HG02970 (cell line): ENCODE data around the gene WDR93.

Experiments
- ATAC-seq: cut with Tn5 transposase; IDR thresholded peaks from one replicate; pipeline ENCODE4 v1.9.1; 2021; ENCODE audit warnings: mild to moderate bottlenecking, moderate library complexity, moderate number of reproducible peaks; ENCODE audit not compliant: unreplicated experiment, low FRiP score

WDR93 gene

DNA sequence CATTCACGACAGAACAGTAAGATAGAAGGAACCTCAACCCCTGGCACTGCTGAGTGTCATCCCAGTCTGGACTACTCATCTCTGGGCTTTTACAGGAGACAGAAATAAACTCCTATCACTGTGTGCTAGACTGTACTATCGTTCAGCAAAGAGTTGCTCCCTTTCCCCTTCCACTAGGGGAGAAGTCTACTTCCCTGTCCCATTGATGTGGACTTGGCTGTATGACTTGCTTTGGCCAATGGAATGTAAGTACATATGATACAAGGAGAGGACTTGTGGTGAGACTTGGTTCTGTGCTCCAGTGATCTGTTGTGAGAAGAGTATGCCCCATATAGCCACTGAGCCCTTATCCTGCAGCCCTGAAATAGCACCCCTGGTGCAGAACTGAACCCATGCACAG is 30.1 kb upstream of the WDR93 start:
- no peak for ATAC-seq

DNA sequence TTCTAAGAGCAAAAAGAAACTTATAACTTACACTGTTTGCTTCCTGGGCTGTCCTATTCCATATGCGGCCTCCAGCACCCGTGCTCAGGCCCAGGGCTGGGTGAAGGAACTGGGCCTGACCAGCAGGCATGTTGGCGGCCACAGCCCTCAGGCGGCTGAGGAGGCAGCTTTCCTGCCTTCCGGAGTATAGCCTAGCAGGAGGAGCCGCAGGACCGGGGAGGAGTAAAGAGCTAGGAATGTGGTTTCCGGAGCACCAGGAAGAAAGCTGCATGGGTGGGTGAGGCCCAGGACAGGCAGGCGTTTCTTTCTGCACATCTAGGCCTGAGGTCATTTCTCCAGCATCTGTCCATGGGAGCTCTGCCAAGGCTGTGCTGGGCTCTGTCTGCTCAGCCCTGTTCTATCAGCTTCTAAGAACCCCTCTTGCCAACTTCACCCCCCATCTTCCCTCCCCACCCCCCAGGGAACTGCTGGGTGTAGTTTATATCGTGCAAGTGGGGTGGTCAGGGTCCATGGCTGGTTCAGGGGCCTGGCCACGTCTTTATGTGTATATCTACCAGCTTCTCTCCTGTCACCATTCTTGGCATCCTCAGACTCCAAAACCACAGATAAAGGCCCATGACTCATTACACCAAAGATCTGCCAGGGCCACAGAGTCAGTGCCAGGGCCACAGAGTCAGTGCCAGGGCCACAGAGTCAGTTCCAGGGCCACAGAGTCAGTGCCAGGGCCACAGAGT is 27.6 kb upstream of the WDR93 start:
- no peak for ATAC-seq

DNA sequence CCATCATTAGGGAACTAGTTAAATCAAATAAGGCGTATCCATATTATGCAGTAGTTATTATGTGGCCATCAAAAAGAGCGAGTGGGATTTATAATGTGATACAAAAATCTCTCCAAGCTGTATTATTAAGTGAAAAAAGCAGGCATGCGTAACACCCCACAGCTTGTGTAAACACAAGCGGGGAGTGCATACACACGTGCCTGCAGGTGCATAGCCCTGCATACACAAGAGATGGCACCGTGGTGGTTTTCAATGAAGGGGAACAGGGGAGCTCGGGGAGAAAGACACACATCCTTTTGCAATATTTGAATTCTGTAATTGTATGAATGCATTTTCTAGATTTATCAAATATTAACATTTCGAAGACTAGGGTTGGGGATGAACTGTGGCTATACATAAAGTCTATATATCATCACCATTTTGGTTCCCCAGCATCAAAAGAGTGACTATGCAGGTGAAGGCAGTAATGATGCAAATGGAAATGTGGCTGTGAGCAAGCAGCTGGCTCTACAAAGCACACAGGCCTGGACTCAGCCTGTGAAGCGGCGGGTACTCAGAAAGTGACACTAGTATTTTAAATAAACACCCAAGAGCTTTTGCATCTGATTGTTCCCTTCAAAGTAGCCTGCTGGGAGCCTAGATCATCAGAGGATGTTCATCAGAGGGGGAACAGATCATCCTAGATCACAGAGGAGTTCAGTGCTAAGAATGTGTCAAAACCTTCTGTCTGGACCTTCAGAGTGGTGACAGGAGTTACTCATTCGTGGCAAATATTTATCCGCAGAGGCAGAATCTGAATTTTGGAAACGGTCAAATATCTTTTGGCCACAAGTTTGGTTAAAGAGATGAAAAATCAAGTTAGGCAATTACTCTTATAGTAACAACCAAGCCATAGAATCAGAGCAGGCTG is 25.9 kb upstream of the WDR93 start:
- no peak for ATAC-seq

DNA sequence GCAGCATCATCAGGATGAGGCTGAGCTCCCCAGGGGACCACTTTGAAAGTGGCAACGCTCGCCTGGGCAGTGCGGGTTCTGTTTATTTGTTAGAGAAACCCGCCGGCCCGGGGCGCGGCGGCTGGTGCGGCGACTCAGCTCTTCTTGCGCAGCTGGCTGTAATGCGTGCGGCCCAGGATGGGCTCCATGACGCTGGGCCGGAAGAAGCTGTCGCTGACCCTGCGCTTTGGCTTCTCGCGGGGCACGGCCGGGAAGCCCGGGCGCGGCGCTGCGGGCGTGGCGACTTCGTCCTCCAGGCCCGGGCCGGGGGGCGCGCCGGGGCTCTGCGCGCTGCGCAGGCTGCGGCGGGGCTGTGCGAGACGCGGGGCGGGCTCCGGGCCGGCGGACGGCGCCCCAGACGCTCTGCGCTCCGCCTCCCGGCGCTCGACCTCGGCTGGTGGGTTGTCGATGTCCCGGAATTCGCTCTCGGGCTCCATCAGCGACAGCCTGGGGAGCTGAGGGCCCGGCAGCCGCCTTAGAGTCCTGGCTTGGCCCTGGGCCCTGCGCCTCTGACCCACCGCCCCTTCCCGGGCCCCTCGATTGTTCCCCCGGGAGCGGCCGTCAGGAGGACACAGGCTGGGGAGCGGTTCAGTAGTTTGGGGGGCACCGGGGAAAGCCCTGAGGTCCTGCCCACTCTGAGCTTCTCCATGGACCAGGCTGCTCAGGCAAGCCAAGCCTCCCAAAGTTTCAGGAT is 25.0 kb upstream of the WDR93 start:
- ATAC-seq: no peak

DNA sequence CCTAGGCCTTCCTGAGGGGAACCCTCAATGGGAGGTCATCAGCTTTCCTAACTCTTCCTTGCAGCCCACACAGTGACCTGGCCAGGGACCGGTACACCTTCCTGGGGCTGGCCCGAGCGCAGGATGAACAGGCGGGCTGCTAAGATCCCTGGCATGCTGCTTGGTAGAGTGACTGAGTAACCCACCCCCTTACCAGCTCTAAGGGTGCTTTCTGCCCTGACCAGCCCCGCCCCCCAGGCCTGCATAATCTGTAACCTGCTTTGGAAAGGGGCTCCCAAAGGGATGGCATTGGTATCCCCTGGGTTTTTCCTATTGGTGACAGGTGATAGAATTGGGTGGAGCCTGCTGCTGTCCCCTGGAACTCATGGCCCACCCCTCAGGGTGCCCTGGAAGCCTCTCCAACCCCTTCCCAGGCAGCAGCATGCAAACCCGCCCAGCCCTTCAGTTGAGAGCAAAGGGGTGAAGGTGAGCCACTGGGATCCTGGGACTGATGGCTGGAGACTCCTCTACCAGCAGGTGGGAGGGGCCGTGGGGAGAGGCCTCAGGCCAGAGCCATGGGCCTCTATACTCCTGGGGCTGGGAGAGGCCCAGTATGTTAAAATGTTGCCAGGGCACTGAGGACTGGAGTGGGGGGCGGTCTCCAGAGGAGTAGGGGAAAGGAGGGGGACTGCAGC is 24.3 kb upstream of the WDR93 start:
- ATAC-seq: no peak

DNA sequence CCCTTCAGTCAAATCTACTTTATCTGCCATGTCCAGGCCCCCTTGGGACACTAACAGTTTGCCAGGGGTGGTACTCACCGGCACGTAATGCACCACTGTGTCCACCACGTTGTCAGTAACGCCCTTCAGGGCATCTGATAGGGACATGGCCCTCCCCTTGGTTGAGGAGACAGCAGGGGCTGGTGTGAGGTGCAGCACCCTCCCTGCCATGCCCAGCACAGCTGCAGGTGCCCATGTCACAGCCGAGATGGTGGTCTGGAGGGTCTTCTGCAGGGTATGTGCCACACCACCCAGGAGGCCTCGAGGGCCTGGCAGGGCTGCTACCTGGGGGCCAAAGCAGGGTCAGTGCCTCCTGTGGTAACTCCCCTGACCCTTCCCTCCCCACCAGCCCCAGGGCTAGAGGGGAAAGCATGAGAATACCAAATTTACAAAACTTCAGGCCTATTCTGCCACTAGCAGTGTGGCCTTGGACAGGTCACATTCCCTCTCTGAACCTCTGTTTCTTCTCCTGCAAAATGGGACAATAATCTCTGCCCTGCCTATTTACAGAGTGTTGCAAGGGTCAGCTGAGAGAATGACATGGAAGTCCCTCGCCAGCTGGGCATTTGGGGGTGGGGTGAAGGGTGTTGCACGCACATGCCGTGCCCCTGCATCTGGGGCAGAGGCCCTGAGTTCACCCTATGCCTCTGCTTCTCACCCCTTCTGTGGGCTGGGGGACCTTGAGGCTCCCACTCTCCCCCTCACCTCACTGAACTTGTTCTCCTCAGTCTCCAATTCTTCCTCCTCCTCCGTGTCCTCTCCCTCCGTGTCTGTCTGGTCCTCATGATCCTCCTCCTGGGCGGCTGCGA is 23.5 kb upstream of the WDR93 start:
- no peak for ATAC-seq

DNA sequence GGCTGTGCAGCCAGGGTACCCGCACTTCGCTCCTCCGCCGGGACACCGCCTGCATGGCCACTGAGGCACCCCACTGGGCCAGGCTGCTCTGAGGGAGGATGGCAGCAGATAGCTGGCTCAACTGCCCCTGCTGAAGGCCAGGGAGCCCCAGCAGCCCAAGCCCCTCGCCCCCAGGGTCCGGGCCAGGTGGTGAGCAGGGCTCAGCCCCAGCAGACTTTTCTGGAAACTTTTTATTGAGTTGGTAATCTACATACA is 23.0 kb upstream of the WDR93 start:
- ATAC-seq: no peak

DNA sequence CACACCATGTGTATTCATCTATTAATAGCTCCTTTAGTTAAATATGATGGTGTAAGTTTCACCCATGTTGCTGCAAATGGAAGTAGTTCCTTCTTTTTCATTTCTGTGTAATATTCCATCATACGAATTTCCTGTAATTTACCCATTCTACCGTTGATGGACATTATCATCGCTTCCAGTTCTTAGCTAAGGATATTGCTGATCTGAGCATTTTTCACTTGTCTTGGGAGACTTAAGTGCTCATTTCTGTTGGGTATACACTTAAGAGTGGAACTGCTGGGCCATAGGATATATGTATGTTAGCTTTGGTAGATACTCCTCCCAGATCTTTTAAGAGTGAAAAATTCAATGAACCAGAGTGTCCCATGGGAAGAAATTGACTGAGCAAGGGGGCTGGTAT is 22.4 kb upstream of the WDR93 start:
- no peak for ATAC-seq

DNA sequence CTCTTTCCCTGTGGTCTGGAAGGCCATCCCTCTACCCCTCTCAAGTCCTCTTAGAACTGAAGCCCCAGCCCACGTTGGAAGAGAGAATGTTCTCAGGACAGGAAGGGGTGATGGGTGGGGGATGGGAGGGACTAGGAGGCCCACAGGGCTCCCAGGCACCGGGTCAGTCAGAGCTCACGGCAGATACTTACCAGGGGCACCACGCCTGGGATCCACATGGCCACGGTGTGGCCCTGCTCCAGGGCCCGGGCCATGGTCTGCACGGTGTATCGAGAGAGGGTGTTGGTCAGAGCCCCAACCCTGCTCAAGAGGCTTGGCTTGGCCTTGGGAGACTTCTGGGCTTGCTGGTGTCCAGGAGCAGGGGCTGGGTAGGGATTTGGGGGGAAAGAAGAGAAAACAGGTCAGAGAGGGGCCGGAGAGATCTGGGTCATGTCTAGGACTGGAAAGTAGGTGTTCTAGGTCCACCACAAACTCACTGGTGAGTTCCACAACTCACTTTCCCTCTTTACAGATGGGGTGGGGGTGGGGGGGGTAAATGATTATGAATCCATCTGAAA is 21.2 kb upstream of the WDR93 start:
- no peak for ATAC-seq

DNA sequence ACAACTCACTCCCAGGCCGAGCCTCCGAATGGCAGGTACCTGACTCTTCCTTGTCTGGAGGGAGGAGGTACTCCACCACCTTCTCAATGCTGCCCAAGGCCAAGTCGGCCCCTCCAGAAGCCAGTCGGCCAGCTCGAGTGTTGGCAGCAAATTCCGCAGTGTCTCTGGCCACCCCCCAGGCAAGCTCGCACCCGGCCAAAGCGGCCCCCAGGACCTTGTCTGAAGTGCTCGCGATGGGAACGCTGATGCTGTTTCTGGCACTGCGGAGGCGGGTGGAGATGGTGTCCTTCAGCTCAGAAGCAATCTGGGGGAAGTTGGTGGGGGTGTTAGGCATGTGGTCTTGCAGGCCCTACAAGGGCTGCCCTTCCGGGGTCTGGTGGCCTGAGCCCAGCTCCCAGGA is 20.7 kb upstream of the WDR93 start:
- ATAC-seq: no peak

DNA sequence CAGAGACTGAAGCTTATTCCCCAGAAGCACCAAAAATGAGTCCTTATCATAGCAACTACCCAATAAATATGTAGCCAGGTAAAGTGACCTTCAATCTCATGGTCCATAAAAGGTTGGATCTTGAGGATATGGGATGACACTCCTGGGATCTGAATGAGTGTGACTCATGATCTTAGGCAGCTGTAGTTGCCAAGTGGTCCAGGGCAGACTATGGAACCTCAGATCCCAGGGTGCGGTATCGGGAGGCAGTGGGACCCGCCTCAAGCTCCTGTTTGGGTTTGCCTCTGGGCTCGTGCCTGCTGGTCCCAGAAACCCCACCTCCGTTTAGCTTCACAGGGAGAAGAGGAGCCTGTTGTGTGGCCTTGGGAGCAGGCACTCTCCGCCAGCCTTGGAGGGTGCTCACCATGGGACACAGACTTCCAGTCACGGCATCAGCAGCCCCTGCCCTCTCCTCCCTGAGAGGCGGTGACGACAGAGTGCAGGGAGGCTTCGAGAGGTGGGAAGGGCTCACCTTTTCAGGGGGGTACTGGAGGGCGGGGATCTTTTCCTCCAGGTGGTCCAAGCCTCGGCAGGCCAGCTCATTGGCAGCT is 19.5 kb upstream of the WDR93 start:
- ATAC-seq: no peak

DNA sequence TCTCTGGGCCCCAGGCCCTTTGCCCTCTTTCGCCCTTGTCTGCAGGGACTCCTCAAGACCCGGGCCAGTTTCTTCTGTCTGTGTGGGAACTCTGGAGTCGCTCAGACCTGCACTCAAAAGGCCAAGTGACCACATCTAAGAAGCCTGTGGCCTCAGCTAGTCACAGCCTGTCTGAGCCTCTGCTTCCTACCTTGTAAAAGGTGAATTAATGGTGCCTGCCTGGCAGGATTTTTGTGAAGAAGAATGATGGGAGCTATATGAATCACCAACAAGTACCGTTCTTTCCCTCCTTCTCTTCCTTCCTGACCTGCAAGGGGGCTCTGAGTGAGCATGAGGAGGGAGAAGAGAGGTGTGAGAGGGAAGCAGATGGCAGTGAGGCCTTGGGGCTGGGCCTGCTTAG is 18.9 kb upstream of the WDR93 start:
- no peak for ATAC-seq

DNA sequence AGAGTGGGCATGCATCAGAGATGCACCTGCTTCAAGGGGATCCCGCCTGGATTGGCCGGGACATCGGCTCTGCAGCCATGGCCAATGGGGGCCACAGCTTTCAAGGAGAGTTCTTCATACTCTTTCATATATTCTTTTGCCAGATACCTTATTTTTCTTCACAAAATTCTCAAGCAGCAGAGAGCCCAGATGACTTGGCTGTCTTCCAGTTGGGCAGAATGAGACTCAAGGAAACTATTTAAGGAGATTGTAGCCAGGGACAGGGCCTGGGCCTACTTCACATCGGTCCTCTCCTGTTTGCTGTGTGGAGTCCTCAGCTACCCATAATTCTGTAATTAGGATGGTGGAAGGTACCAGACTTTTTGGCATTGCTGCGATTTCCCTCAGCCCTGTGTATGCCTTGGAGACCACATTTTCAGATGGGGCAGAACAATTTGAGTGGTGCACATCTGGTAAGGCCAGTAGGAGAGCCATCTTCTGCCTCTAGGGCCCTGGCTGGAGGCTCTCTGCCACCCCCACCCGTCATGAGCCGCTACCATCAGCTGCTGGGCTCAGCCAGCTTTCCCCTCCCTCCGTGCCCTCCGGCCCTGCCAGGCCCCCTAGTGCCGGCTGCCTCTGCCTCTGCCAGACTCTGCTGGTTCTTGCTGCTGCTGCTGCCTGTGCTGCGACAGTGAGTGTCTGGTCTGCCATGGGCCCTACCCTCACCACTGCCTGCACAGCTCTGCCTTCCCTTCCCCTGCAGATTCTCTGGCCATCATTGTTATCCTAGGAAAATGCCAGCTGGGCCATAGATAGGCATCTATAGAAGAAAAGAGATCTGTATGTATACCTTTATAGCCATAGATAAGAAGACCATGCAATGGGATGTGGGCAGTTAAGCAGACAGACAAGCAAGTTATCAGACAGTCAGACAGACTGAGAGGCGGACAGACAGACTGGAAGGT is 18.1 kb upstream of the WDR93 start:
- no peak for ATAC-seq

DNA sequence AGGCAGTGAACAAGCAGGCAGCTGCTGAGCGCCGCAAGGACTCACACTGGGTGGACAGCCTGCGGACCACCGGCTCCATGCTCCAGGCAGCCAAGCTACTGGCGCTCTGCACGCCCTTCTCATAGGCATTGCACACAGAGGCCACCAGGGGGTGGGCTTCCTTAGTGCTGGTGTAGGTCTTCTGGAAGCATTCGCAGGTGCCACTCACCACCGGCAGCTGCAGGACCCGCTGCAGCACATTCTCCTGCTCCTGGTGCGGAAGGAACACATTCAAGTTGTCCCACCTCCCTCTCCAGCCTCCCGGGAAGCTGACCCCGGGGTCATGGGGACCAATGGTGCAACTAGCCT is 17.5 kb upstream of the WDR93 start:
- no peak for ATAC-seq

DNA sequence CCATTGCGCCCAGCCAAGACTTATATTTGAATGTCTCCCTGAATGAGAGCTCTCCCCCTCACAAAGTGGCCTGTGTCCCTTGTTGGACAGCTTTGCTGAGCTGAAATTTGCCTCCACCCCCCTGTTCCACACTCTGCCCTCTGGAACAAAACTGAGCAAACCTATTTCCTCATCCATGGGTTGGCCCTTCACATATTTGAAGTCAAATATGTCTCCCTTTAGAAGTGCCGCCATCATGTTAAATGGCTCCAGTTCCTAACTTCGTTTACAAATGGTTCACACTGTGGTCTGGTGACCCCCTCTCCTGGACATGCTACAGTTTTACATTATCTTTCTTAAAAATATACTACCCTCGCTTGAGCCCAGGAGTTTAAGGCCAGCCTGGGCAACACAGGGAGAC is 16.1 kb upstream of the WDR93 start:
- ATAC-seq: no peak

DNA sequence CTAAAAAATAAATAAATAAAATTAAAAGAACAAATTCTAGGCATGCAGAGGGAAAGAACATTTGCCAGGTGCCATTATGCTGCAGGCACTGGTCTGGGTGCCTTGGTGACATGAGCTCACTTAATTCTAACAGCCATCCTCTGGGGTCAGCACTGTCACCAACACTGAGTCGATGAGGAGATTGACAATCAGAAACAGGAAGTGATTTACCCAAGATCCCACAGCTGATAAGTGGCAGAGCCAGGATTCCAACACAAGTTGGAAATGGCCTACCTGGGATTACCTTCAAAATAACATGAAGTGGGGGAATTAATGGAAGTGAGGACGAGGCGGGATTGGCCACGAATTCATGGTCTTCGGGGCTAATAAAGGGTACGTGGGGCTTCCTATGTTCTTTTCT is 15.0 kb upstream of the WDR93 start:
- ATAC-seq: no peak

DNA sequence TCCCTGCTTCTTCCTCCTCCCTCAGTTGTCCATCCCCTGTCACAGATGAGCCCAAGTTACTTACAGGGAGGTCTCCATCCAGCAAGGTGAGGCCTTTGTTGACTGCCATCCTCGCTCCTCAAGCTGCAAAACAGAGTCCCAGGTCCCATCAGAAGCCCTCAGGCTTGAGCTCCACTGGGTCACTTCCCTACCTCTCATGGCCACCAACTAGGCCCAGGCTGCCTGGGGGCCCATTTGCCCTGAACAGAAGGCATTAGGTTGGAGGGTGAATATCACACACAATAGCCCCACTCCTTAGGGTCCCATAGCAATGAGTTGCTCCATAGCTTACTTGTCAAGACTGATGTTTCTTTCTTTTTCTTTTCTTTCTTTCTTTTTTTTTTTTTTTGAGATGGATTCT is 13.2 kb upstream of the WDR93 start:
- no peak for ATAC-seq

DNA sequence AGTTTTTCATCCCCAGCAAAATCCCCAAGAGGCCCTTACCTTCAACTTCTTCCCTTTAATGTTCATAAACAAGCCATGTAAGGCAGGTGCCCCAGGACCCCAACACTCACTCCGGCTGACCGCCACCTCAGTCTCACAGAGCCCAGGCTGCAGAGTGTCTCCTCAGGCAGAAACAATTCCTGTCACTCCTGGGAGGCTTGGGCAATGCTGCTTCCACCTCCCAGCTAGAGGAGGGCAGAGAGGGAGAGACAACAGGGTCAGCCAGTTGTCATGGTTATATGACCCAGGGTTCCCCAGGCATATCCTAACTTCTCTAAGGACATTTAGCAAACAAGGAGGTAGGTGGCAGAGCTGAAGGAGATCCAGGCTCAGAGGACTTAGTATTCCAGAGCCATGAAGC is 11.4 kb upstream of the WDR93 start, which contains the start of gene PLIN1:
TSS of gene PLIN1 (minus strand) at position 156 of the 400 bp plus-strand sequence. CDS start 1,878 bp downstream, outside the sequence.
- no peak for ATAC-seq
